HCT116 (cell line): ENCODE results near the gene M6PR.

Source experiments
- CEBPB ChIP-seq: IDR thresholded peaks from 2 replicates; pipeline ENCODE4 v1.6.1; 2012; ENCODE audit warnings: low read depth
- CTCF ChIP-seq, 3 experiments: fragments of 200-600 bp in 1 of 3; sonication (generic) in 1 of 3; IDR thresholded peaks in 2 of 3; conservative IDR thresholded peaks in 1 of 3; 2 replicates each; pipeline ENCODE4 v1.5.1; 2012 to 2017; ENCODE audit warnings: low read depth in 2 of 3, low read length in 2 of 3, antibody characterized with exemption in 1 of 3, borderline replicate concordance in 1 of 3, control low read depth in 1 of 3, mild to moderate bottlenecking in 1 of 3, mixed read lengths in 1 of 3, mixed run types in 1 of 3, moderate library complexity in 1 of 3; ENCODE audit not compliant: insufficient read depth in 1 of 3
- EZH2 ChIP-seq: fragments of 200-600 bp; sonication (generic); IDR thresholded peaks from 2 replicates; pipeline ENCODE4 v1.6.1; 2017; ENCODE audit warnings: antibody characterized with exemption, mixed run types
- SIN3A ChIP-seq: IDR thresholded peaks from 2 replicates; pipeline ENCODE4 v1.6.1; 2012; ENCODE audit warnings: low read depth
- TCF7L2 ChIP-seq: IDR thresholded peaks from 2 replicates; pipeline ENCODE4 v1.7.0; 2011; ENCODE audit warnings: borderline replicate concordance, inconsistent platforms; ENCODE audit not compliant: insufficient read depth, insufficient read length; ENCODE audit errors: extremely low read depth
- ZFX ChIP-seq: fragments of 450-650 bp; IDR thresholded peaks from 2 replicates; pipeline ENCODE4 v1.6.1; 2017

- TF ChIP-seq TCF7L2 (no peak), CTCF (IDR thresholded peaks at IDR 0.05 in 2 of 3, conservative IDR thresholded peaks at IDR 0.05 in 1 of 3; ENCODE audit: borderline replicate concordance in 1 of 3, insufficient read depth in 1 of 3, low read depth in 2 of 3, low read length in 2 of 3) (no peak), SIN3A (no peak), CEBPB (no peak), ZFX (no peak), EZH2 (no peak)
Observed at GRCh38 chr12:8951744-8952143, 2.3 kb upstream of the M6PR start.
